Stimulated activated naive CD8-positive, alpha-beta T cell treated with anti-CD3 and anti-CD28 coated beads, Interleukin-15, amount 100 ng/mL, for 72 hours (primary cell): Measurements from ENCODE around the gene TBC1D21.

Experiments used
- ATAC-seq: fragments of 150-1000 bp; cut with Tn5 transposase; 2 replicates; pipeline ENCODE4 v1.10.0; 2021; ENCODE audit warnings: mild to moderate bottlenecking, moderate library complexity
- DNase-seq, 2 donors: peaks; one replicate each; pipeline ENCODE4 v3.0.0; 2021 to 2022
- H3K27ac Mint-ChIP-seq, 2 donors: one replicate each; pipeline ENCODE4 v1.8.0; 2022; ENCODE audit warnings: mild to moderate bottlenecking in 2 of 2, mixed read lengths in 2 of 2, moderate library complexity in 2 of 2
- H3K27me3 Mint-ChIP-seq: one replicate; pipeline ENCODE4 v1.8.0; 2022; ENCODE audit warnings: mixed read lengths
- H3K4me1 Mint-ChIP-seq: one replicate; pipeline ENCODE4 v1.8.0; 2022; ENCODE audit warnings: mild to moderate bottlenecking, mixed read lengths
- H3K4me3 Mint-ChIP-seq, 2 donors: one replicate each; pipeline ENCODE4 v1.8.0; 2022; ENCODE audit warnings: mild to moderate bottlenecking in 2 of 2, mixed read lengths in 2 of 2, moderate library complexity in 1 of 2
- H3K9me3 Mint-ChIP-seq, 2 donors: one replicate each; pipeline ENCODE4 v1.8.0; 2022; ENCODE audit warnings: mixed read lengths in 2 of 2

TBC1D21 gene

GRCh38 chr15:73872346-73872745 is 1.0 kb upstream of the TBC1D21 start:
- H3K4me3 Mint-ChIP-seq, result no peak overlapping the region
- peaks cover 43% of the 10 kb centered on the region for H3K27me3 Mint-ChIP-seq
- no peaks in the 10 kb centered on the region for H3K9me3 Mint-ChIP-seq
- no peaks in the 10 kb centered on the region for H3K4me1 Mint-ChIP-seq
- ATAC-seq (no peak), DNase-seq (no peak)
- H3K27ac Mint-ChIP-seq, result no peak overlapping the region

DNA sequence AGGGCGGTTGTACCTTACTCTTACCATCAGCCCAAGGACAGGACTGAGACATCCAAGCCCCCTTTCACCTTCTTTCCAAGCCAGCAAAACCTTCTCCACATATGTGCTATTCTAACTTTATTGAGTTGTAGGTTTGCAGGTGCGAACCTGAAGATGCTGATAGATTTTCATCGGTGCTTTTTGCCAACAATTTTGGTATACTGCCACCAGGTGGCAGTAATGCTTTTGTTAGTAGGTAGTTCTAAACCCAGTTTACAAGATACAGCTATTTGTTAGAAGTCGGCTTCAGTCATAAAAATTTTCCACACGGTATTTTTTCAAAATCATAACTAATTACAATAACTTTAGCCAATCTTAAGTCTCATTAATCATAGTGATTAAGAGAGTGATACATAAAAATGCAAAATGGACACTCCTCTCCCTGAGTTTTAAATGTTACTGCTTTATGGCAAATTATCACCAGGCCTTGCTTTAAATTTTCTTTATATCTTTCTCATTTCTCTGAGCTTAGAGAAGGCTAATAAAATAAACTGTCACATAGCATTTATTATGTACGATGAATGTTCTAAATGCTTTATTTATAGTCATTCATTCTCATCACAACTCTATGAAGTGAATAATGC is 636 bp downstream of the TBC1D21 start:
- H3K4me1 Mint-ChIP-seq, result no peaks in the 10 kb centered on the region
- peaks cover 43% of the 10 kb centered on the region for H3K27me3 Mint-ChIP-seq
- H3K27ac Mint-ChIP-seq, result no peak overlapping the region
- DNase-seq (peak; percentile 19 to 40), ATAC-seq (no peak)
- no peak overlapping the region for H3K4me3 Mint-ChIP-seq
- no peaks in the 10 kb centered on the region for H3K9me3 Mint-ChIP-seq

- no peak overlapping the region for H3K27ac Mint-ChIP-seq
- ATAC-seq, result no peak
- no peaks in the 10 kb centered on the region for H3K4me1 Mint-ChIP-seq
Measured at GRCh38 chr15:73879426-73879825, 6.1 kb downstream of the TBC1D21 start.

GRCh38 chr15:73881579-73882320 is 8.4 kb downstream of the TBC1D21 start:
- no peak for DNase-seq
- H3K27ac Mint-ChIP-seq, result no peak overlapping the region
- no peaks in the 10 kb centered on the region for H3K4me1 Mint-ChIP-seq
- no peaks in the 10 kb centered on the region for H3K9me3 Mint-ChIP-seq
- H3K4me3 Mint-ChIP-seq, result no peak overlapping the region
- no peaks in the 10 kb centered on the region for H3K27me3 Mint-ChIP-seq
- no peak for ATAC-seq

More at GRCh38 chr15:73879426-73879825, 6.1 kb downstream of the TBC1D21 start:
- Mint-ChIP-seq H3K4me3 (no peak overlapping the region), H3K9me3 (no peaks in the 10 kb centered on the region), H3K27me3 (peaks cover 7% of the 10 kb centered on the region)
- DNase-seq, result no peak

- ATAC-seq (no peak), DNase-seq (no peak)
- Mint-ChIP-seq H3K9me3 (no peaks in the 10 kb centered on the region), H3K4me1 (no peaks in the 10 kb centered on the region), H3K4me3 (no peak overlapping the region), H3K27ac (no peak overlapping the region), H3K27me3 (no peaks in the 10 kb centered on the region)
Measured at GRCh38 chr15:73882761-73883419, 9.5 kb downstream of the TBC1D21 start.

DNA sequence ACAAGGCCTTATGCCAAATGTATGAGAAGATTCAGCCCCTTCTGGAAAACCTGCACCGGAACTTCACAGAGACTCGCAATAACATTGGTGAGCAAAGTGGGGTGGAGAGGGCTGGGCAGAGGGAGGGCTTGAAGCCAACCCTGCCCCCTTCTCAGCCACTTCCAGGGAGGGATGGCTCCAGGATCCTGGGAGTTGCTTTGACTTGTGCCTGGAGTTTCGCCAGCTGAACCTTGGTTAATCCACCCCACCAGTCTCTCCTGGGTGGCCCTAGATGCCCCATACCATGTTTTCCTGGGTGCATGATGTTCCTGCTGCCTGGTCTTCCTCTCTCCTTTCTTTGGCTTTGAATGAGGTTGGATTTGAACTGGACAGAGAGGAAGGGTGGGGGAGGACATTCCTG is 10.8 kb downstream of the TBC1D21 start:
- DNase-seq (no peak), ATAC-seq (no peak)
- H3K4me3 Mint-ChIP-seq, result no peak overlapping the region
- H3K27ac Mint-ChIP-seq, result no peak overlapping the region
- H3K9me3 Mint-ChIP-seq, result no peaks in the 10 kb centered on the region
- H3K4me1 Mint-ChIP-seq, result no peaks in the 10 kb centered on the region
- H3K27me3 Mint-ChIP-seq, result no peaks in the 10 kb centered on the region

- Mint-ChIP-seq H3K27me3 (peaks cover 9% of the 10 kb centered on the region), H3K27ac (no peak overlapping the region), H3K9me3 (no peaks in the 10 kb centered on the region), H3K4me1 (no peaks in the 10 kb centered on the region), H3K4me3 (no peak overlapping the region)
- no peak for DNase-seq
- ATAC-seq, result no peak
Measured at GRCh38 chr15:73885954-73886700, 12.8 kb downstream of the TBC1D21 start.

DNA sequence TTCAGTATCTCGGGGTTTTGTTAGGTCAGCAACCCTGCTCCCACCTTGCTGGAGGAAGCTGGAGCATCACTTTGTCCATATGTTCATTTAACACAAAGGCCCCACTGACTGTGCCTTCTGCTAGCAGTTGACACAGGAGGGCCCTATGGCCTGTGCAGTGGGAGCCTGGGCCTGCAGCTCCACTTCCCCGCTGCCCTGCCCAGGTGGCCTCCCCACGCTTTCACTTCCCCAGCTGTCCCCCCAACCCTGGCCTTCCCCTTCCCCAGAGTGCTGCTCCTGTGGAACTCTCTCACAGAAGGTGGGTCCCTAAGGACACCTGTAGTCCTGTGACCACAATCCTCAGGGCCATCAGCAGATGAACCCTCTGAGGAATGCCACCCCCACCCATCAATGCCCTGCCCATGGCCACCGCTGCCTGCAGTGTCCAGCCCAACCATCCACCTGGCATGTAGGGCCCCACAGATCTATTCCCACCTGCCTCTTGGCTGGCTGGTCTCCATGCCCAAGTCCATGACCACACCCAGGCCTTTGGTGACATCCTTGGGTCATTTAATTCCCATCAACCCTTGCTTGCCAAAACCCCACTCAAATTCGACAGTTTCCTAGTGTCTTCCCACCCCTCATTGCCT is 13.5 kb downstream of the TBC1D21 start:
- Mint-ChIP-seq H3K27ac (no peak overlapping the region), H3K4me3 (no peak overlapping the region), H3K4me1 (no peaks in the 10 kb centered on the region), H3K9me3 (no peaks in the 10 kb centered on the region), H3K27me3 (peaks cover 9% of the 10 kb centered on the region)
- ATAC-seq (no peak), DNase-seq (no peak)

DNA sequence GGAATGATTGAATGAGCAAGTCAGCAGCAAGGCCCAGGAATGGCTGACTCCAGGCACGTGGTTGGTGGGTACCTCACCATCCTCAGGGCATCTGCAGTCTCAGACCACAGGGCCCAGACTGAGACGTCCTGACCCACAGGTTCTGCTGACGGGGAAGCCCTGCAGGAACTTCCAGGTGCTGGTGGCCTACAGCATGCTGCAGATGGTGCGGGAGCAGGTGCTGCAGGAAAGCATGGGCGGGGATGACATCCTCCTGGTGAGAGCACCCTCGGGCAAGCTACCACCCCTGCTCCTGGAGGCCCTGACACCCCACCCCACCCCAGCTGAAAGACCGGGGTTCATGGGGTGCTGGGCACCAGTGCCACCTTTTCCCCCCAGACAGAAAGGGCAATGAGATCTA is 14.1 kb downstream of the TBC1D21 start:
- DNase-seq, result no peak
- Mint-ChIP-seq H3K27ac (no peak overlapping the region), H3K9me3 (peaks cover 0 to 4% of the 10 kb centered on the region in 2 donors), H3K4me3 (no peak overlapping the region), H3K4me1 (no peaks in the 10 kb centered on the region), H3K27me3 (peaks cover 9% of the 10 kb centered on the region)
- ATAC-seq, result no peak

DNA sequence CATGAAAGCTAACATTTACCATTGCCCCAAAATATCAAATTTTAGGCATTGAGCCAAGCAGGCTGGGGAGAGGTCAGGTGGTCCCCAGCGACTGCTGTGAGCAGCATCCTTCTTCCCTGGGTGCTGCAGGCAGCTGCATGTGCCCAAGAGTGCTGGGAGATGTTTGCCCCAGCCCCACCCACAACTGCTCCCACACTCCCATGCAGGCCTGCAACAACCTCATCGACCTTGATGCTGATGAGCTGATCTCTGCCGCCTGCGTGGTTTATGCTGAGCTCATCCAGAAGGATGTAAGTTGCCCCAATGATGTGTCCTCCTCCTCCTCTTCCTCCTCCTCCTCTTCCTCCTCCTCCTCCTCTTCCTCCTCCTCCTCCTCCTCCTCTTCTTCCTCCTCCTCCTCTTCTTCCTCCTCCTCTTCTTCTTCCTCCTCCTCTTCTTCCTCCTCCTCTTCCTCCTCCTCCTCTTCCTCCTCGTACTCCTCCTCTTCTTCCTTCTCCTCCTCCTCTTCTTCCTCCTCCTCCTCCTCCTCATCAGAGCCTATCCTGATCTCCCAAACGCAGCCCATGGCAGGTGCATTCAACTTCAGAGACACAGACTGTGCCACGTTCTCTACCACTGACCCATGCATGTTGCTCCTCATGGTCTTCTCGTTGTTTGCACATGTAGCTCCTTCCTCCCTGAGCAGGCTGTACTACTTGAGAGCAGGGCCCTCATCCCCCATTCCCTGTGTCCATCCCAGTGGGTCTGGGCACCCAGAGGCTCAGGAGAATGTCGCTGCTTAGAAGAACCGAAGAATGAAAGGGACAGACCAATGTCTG is 15.1 kb downstream of the TBC1D21 start:
- Mint-ChIP-seq H3K9me3 (peaks cover 0 to 10% of the 10 kb centered on the region in 2 donors), H3K4me1 (no peaks in the 10 kb centered on the region), H3K4me3 (no peak overlapping the region), H3K27me3 (peaks cover 9% of the 10 kb centered on the region), H3K27ac (peak overlapping the region in 1 of 2 donors; percentile 87)
- no peak for DNase-seq
- no peak for ATAC-seq

DNA sequence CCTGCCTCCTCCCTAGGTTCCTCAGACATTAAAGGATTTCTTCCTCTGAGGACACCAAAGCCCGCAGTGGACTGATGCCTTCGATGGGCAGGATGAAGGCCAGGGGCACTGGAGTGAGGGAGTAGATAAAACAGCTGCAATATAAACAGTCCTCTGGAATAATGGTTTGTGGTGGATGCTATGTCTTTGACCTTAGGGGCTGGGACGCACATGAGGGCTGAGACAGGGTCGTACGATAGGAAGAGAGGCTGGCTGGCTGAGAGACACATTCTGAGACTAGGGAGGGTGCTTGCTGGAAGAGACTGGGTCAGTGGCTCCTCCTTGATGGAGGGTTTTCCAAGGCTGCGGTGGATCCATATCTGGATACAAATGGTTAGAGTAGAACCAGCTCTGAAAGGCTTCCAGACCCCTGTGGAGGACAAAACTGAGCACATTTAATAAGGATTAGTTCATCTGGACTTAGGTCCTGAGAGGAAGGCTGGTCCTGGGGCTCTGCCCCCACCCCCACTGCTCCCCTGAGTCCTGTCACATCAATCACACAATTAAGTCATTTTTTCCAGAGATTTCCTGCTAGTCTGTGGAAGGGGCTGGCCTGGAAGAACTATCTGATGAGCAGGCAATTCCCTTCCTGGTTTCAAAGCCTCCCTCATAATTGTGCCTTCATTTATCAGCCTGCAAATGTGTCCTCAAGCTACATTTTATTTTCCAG is 15.8 kb downstream of the TBC1D21 start:
- DNase-seq (no peak), ATAC-seq (no peak)
- H3K27me3 Mint-ChIP-seq, result peaks cover 9% of the 10 kb centered on the region
- H3K4me1 Mint-ChIP-seq, result no peaks in the 10 kb centered on the region
- no peak overlapping the region for H3K4me3 Mint-ChIP-seq
- no peak overlapping the region for H3K27ac Mint-ChIP-seq
- peaks cover 0 to 10% of the 10 kb centered on the region in 2 donors for H3K9me3 Mint-ChIP-seq

DNA sequence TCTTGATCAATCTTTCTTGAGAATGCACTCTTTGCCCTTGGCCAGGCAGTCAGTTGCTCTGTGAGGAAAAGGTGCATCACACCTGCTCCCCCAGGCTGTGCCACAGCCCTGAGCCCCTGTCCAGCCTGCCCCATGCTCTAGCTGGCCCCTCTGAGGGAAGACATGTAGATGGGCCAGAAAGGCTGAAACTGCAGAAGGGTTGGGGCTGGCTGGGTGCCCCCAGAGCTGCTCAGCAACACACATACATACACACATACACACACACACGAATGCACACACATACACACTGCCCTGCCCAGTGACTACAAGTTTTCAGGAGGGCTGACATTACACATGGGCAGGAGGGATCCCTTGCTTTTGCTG is 16.4 kb downstream of the TBC1D21 start:
- H3K4me3 Mint-ChIP-seq, result no peak overlapping the region

GRCh38 chr15:73891328-73892315 is 18.3 kb downstream of the TBC1D21 start:
- Mint-ChIP-seq H3K27me3 (peaks cover 9% of the 10 kb centered on the region), H3K4me1 (no peaks in the 10 kb centered on the region), H3K27ac (no peak overlapping the region), H3K9me3 (peaks cover 0 to 10% of the 10 kb centered on the region in 2 donors), H3K4me3 (no peak overlapping the region)
- DNase-seq (no peak), ATAC-seq (no peak)

More for the DNA sequence above, 16.4 kb downstream of the TBC1D21 start:
- Mint-ChIP-seq H3K9me3 (peaks cover 0 to 10% of the 10 kb centered on the region in 2 donors), H3K27me3 (peaks cover 9% of the 10 kb centered on the region), H3K4me1 (no peaks in the 10 kb centered on the region), H3K27ac (no peak overlapping the region)
- ATAC-seq, result no peak
- DNase-seq, result no peak
